GM10248 (cell line): ENCODE measurements around the gene HBE1.

Experiments used
- CTCF ChIA-PET: fragments of 300-600 bp; sonication (Branson Sonifier 250); formaldehyde crosslinking; extraction: SDS; loops from one replicate; lab custom pipeline; 2021; ENCODE audit warnings: antibody characterized with exemption; lab: Yijun Ruan, JAX
- POLR2A ChIA-PET: fragments of 350-650 bp; sonication (Branson Sonifier 250); formaldehyde crosslinking; extraction: SDS; loops from one replicate; lab custom pipeline; 2020; ENCODE audit warnings: antibody characterized with exemption; lab: Yijun Ruan, JAX
- DNase-seq: peaks from one replicate; pipeline ENCODE4 v3.0.0; 2012; ENCODE audit errors: extremely low spot score
- TF ChIP-seq, protein P1 (sequence below): IDR thresholded peaks from 2 replicates; pipeline ENCODE4 v1.5.1; 2012; ENCODE audit warnings: mild to moderate bottlenecking, low read depth; ENCODE audit errors: extremely low read depth, missing control alignments, control extremely low read depth

Gene HBE1

DNA sequence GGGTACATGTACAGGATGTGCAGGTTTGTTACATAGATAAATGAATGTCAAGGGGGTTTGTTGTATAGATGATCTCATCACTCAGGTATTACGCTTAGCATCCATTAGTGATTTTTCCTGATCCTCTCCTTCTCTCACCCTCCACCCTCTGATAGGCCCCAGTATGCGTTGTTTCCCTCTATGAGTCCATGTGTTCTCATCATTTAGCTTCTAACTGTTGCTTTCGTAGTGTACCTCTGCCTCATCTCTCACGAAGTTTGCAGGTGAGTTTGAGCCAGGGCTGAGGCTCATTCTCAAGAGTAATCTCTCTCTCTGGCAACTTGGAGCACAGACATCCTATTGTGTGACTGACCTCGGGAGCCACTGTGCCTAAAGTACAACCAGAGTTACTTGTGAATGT lies 4.7 kb upstream of the HBE1 start:
- CTCF ChIA-PET, result no interaction called here
- TF ChIP-seq, protein P1, sequence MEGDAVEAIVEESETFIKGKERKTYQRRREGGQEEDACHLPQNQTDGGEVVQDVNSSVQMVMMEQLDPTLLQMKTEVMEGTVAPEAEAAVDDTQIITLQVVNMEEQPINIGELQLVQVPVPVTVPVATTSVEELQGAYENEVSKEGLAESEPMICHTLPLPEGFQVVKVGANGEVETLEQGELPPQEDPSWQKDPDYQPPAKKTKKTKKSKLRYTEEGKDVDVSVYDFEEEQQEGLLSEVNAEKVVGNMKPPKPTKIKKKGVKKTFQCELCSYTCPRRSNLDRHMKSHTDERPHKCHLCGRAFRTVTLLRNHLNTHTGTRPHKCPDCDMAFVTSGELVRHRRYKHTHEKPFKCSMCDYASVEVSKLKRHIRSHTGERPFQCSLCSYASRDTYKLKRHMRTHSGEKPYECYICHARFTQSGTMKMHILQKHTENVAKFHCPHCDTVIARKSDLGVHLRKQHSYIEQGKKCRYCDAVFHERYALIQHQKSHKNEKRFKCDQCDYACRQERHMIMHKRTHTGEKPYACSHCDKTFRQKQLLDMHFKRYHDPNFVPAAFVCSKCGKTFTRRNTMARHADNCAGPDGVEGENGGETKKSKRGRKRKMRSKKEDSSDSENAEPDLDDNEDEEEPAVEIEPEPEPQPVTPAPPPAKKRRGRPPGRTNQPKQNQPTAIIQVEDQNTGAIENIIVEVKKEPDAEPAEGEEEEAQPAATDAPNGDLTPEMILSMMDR, result no peak
- no peak for DNase-seq
- POLR2A ChIA-PET, result no interaction called here

DNA sequence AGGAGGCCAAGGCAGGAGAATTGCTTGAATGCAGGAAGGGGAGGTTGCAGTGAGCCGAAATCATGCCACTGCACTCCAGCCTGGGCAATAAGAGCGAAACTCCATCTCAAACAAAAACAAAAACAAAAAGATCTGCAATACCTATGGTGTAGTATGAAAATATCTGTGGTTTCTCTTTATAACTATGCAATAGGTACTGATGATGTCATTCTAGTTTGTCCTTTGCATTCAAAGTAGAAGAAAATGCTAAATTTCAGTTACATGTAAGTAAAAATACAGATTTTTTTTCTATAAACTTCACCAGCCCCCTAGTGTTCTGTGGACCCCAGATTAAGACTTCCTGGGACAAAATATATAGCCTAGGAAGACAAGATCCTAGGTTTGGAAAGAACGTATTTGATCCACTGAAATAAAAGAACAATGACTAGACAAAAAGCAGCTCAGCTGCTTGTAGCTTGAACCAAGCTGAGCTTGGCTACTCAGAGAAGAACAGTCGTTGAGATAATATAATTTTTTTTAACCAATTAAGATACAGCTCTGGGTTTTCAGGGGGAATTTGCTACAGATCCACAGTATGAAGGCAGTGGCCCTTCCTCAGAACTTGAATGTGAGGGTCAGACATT lies 2.8 kb upstream of the HBE1 start:
- ChIA-PET POLR2A (no interaction called here), CTCF (interaction anchor here (1.0 kb wide), 1 partner anchor 13 kb away, joined by 3 read pairs; no protein-coding TSS in a partner anchor)
- DNase-seq, result no peak
- TF ChIP-seq, protein P1, result no peak

DNA sequence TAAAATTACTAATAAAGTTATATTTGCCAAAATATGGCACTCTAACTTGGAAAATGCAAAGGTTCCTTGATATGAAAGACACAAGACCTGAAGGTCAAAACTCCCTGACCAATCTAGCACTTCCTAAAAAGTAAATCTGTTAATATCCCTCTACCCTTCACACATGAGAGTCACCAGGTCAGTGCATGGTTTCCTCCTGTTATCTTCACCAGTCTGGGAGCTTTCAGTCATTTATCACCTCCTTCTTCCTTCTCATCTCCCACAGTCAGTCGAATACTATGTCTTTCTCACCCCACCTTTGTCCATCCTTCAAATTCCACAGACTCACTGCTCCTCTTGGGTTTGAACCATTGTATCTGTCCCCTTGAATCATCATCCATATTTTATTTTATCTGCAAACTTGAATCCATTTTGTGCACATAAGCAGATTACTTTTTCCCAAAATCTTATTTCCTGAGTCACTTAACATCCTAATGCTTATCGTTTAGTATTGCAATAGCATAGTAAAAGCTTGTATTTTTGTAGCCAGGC lies 2.6 kb downstream of the HBE1 start:
- TF ChIP-seq, protein P1, result no peak
- no peak for DNase-seq
- ChIA-PET POLR2A (no interaction called here), CTCF (interaction anchor here (1.0 kb wide), 1 partner anchor 19 kb away, joined by 4 read pairs; no protein-coding TSS in a partner anchor)

DNA sequence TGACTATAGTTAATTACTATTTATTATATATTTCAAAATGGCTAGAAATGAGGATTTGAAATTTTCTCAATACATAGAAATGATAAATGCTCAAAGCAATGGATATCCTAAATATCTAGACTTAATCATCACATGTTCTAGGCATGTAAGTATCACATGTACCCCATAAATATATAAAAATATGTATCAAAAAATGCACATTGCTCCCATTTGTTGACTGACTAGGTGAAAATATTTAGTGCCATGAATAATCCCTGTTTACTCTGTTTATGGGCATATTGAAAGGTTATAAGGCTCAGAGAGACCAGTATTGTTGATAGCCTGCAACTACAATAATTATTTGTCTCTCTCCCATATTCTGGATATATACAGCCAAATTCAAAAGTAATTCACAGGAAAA lies 3.1 kb downstream of the HBE1 start:
- TF ChIP-seq, protein P1, result no peak
- DNase-seq, result no peak
- ChIA-PET CTCF (no interaction called here), POLR2A (no interaction called here)

DNA sequence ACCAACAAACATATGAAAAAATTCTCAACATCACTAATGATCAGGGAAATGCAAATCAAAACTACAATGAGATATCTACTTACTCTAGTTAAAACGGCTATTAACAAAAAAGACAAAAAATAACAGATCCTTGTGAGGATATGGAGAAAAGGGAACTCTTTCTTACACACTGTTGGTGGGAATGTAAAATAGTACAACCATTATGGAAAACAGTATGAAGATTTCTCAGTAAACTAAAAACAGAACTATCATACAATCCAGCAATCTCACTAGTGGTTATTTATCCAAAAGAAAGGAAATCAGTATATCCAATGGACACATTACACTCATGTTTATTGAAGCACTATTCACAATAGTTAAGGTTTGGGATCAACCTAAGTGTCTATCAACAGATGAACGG lies 3.9 kb downstream of the HBE1 start:
- ChIA-PET POLR2A (no interaction called here), CTCF (no interaction called here)
- TF ChIP-seq, protein P1, result no peak
- no peak for DNase-seq

DNA sequence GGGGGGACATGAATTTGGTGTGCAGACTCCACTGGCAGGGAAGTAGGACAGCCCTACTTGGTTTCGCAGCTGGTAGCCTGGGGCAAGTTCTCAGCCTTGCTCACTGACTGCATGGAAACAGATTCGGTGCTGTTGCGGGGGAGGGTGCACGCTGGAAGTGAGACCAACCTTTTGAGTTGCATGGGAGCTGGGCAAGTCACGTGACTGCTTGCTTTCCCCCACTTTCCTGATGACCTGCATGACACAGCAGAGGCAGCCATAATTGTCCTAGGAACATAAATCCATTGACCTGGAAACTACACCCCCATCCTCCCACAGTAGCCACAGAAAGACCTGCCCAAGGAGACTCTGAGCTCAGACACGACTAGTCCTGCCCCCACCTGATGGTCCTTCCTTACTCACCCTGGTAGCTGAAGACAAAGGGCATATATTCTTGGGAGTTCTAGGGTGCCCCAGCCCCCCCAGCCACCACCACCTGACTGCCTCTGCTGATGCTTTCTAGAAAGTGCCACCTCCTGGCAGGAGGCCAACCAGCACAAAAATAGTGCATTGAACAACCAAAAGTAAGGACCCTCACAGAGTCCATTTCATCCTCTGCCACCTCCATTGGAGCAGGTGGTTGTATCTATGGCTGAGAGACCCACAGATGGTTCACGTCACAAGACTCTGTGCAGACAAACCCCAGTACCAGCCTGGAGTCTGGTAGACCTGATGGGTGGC lies 11.0 kb downstream of the HBE1 start:
- TF ChIP-seq, protein P1, result no peak
- ChIA-PET CTCF (interaction anchor here (1.5 kb wide), 1 partner anchor 20 kb away, joined by 4 read pairs; no protein-coding TSS in a partner anchor), POLR2A (no interaction called here)
- no peak for DNase-seq
